ENCODE measurements around the gene EHD4.

Gene EHD4

GRCh38 chr15:42012928-42013482, 40.6 kb upstream of the EHD4 start:
- Histone ChIP-seq H3K4me2 (ENCODE audit: low read depth, low read length, poor library complexity, severe bottlenecking) (no peak overlapping the region), H3K36me3 (ENCODE audit: insufficient read depth, low read length) (no peaks in the 10 kb centered on the region), H2AFZ (ENCODE audit: low read length) (no peak overlapping the region), H3K27me3 (ENCODE audit: insufficient read depth, low read length, poor library complexity, severe bottlenecking) (no peaks in the 10 kb centered on the region), H3K9ac (ENCODE audit: low read depth, low read length, poor library complexity, severe bottlenecking) (no peak overlapping the region), H3K79me2 (ENCODE audit: insufficient read depth, low read length) (no peaks in the 10 kb centered on the region), H3K9me3 (ENCODE audit: insufficient read depth, low read depth, low read length) (no peaks in the 10 kb centered on the region), H3K4me3 (ENCODE audit: low read length, poor library complexity, severe bottlenecking) (no peak overlapping the region), H3K4me1 (ENCODE audit: insufficient read depth, low read length, poor library complexity, severe bottlenecking) (no peaks in the 10 kb centered on the region), H3K9me2 (replicated peaks; ENCODE audit: low read depth, low read length) (no peaks in the 10 kb centered on the region), H3F3A (ENCODE audit: low read depth) (no peaks in the 10 kb centered on the region), H4K20me1 (ENCODE audit: insufficient read depth, low read length, poor library complexity, severe bottlenecking) (no peaks in the 10 kb centered on the region)
- TF ChIP-seq CTCF (conservative IDR thresholded peaks at IDR 0.05; ENCODE audit: low read length): no peak
- TF ChIP-seq EZH2phosphoT487 (IDR thresholded peaks at IDR 0.05; ENCODE audit: borderline replicate concordance): no peak

- Histone ChIP-seq H3K36me3 (ENCODE audit: insufficient read depth, low read length) (no peaks in the 10 kb centered on the region), H3K4me1 (ENCODE audit: insufficient read depth, low read length, poor library complexity, severe bottlenecking) (no peaks in the 10 kb centered on the region), H3K4me3 (ENCODE audit: low read length, poor library complexity, severe bottlenecking) (no peak overlapping the region), H3K4me2 (ENCODE audit: low read depth, low read length, poor library complexity, severe bottlenecking) (no peak overlapping the region), H3K27me3 (ENCODE audit: insufficient read depth, low read length, poor library complexity, severe bottlenecking) (no peaks in the 10 kb centered on the region), H3K9me2 (replicated peaks; ENCODE audit: low read depth, low read length) (no peaks in the 10 kb centered on the region), H3F3A (ENCODE audit: low read depth) (no peaks in the 10 kb centered on the region), H3K79me2 (ENCODE audit: insufficient read depth, low read length) (no peaks in the 10 kb centered on the region), H3K9me3 (ENCODE audit: insufficient read depth, low read depth, low read length) (no peaks in the 10 kb centered on the region), H2AFZ (ENCODE audit: low read length) (no peak overlapping the region), H3K9ac (ENCODE audit: low read depth, low read length, poor library complexity, severe bottlenecking) (no peak overlapping the region), H4K20me1 (ENCODE audit: insufficient read depth, low read length, poor library complexity, severe bottlenecking) (no peaks in the 10 kb centered on the region)
- no peak for TF ChIP-seq EZH2phosphoT487 (IDR thresholded peaks at IDR 0.05; ENCODE audit: borderline replicate concordance)
- no peak for TF ChIP-seq CTCF (conservative IDR thresholded peaks at IDR 0.05; ENCODE audit: low read length)
Observed at GRCh38 chr15:42012241-42012640, 39.9 kb upstream of the EHD4 start.

- no peaks in the 10 kb centered on the region for H3K9me3 ChIP-seq (ENCODE audit: insufficient read depth, low read depth, low read length)
- no peak for TF ChIP-seq CTCF (conservative IDR thresholded peaks at IDR 0.05; ENCODE audit: low read length)
- TF ChIP-seq EZH2phosphoT487 (IDR thresholded peaks at IDR 0.05; ENCODE audit: borderline replicate concordance): no peak
- no peaks in the 10 kb centered on the region for H3K79me2 ChIP-seq (ENCODE audit: insufficient read depth, low read length)
- no peaks in the 10 kb centered on the region for H3K27me3 ChIP-seq (ENCODE audit: insufficient read depth, low read length, poor library complexity, severe bottlenecking)
- no peaks in the 10 kb centered on the region for H3K9me2 ChIP-seq (replicated peaks; ENCODE audit: low read depth, low read length)
- H3K4me1 ChIP-seq (ENCODE audit: insufficient read depth, low read length, poor library complexity, severe bottlenecking): no peaks in the 10 kb centered on the region
- no peak overlapping the region for H3K4me2 ChIP-seq (ENCODE audit: low read depth, low read length, poor library complexity, severe bottlenecking)
- no peaks in the 10 kb centered on the region for H3K36me3 ChIP-seq (ENCODE audit: insufficient read depth, low read length)
- no peaks in the 10 kb centered on the region for H4K20me1 ChIP-seq (ENCODE audit: insufficient read depth, low read length, poor library complexity, severe bottlenecking)
- H3K9ac ChIP-seq (ENCODE audit: low read depth, low read length, poor library complexity, severe bottlenecking): no peak overlapping the region
- H2AFZ ChIP-seq (ENCODE audit: low read length): no peak overlapping the region
- no peaks in the 10 kb centered on the region for H3F3A ChIP-seq (ENCODE audit: low read depth)
- no peak overlapping the region for H3K4me3 ChIP-seq (ENCODE audit: low read length, poor library complexity, severe bottlenecking)
Observed at GRCh38 chr15:42011074-42011473, 38.7 kb upstream of the EHD4 start.

Data from Loucy (cell line).